K562 (cell line): ENCODE data around the gene NDST3. TPM values are rescaled to one million over a fixed set of nuclear protein-coding genes. Genes with fewer than 3 reads are reported as not detected.
A peak's percentile ranks its signal among the peaks of the same experiment; 100 is the strongest.

ENCODE experiments used
- BRD9 ChIP-seq: fragments of 450-650 bp; IDR thresholded peaks from 2 replicates; pipeline ENCODE4 v1.6.1; 2018; ENCODE audit warnings: low read depth; ENCODE audit not compliant: partially characterized antibody
- COPS2 ChIP-seq: fragments of 450-650 bp; conservative IDR thresholded peaks from 2 replicates; pipeline ENCODE4 v1.6.1; 2016; ENCODE audit warnings: mild to moderate bottlenecking, moderate library complexity
- HSF4 ChIP-seq: fragments of 250-450 bp; sonication (Bioruptor Pico); IDR thresholded peaks from 2 replicates; pipeline ENCODE4 v2.1.2; 2022; ENCODE audit warnings: mild to moderate bottlenecking, moderate library complexity, borderline replicate concordance
- POLR2A ChIP-seq: fragments of 450-650 bp; conservative IDR thresholded peaks from 2 replicates; pipeline ENCODE4 v1.6.1; 2016
- POLR2AphosphoS5 ChIP-seq: IDR thresholded peaks from 2 replicates; pipeline ENCODE4 v1.6.1; 2011; ENCODE audit warnings: mild to moderate bottlenecking, low read depth, low read length, moderate library complexity; ENCODE audit not compliant: control insufficient read depth, insufficient read depth
- RBFOX2 ChIP-seq: fragments of 200-400 bp; formaldehyde crosslinking; IDR thresholded peaks from 2 replicates; pipeline ENCODE4 v1.6.1; 2017; ENCODE audit warnings: low read depth, mild to moderate bottlenecking, low read length, moderate library complexity
- RBM17 ChIP-seq: fragments of 200-400 bp; formaldehyde crosslinking; IDR thresholded peaks from 2 replicates; pipeline ENCODE4 v1.6.1; 2017; ENCODE audit warnings: low read depth, mild to moderate bottlenecking, low read length, borderline replicate concordance
- SIRT6 ChIP-seq: IDR thresholded peaks from one replicate; pipeline ENCODE4 v1.6.1; 2012; ENCODE audit warnings: low read depth, mild to moderate bottlenecking, control low read depth, inconsistent platforms, low read length, moderate library complexity
- SMARCA5 ChIP-seq: fragments of 450-650 bp; IDR thresholded peaks from 2 replicates; pipeline ENCODE4 v1.6.1; 2016
- TCF3 ChIP-seq: sonication (generic); formaldehyde crosslinking; IDR thresholded peaks from 2 replicates; pipeline ENCODE4 v1.4.0; 2020; ENCODE audit warnings: mild to moderate bottlenecking, missing genetic modification reagents
- ZNF12 ChIP-seq: sonication (generic); formaldehyde crosslinking; IDR thresholded peaks from 2 replicates; pipeline ENCODE4 v1.4.0; 2020; ENCODE audit warnings: mild to moderate bottlenecking, missing genetic modification reagents
- ZNF76 ChIP-seq: fragments of 250-450 bp; sonication (Bioruptor Pico); IDR thresholded peaks from 2 replicates; pipeline ENCODE4 v1.4.0; 2020; ENCODE audit warnings: mild to moderate bottlenecking, moderate library complexity, borderline replicate concordance
- polyA plus RNA-seq, 8 experiments: library from polyadenylated mRNA; depleted of rRNA in 4 of 8; stranded (reverse) in 5 of 8; unstranded in 3 of 8; fragments of >200 nt; fragmentation: Nextera tagmentation in 2 of 8; fragmentation: Illumina TruSeq in 1 of 8; extraction: Ambion mirVana in 2 of 8; extraction: Trizol in 1 of 8; gene quantifications; 2 replicates each; pipeline versions ENCODE4 v1.2.1 to v1.2.3, GENCODE V29; 2011 to 2014; ENCODE audit warnings: inconsistent platforms in 1 of 8, missing spikeins in 1 of 8
- total RNA-seq, 7 experiments: library from RNA; depleted of rRNA in 6 of 7; stranded (reverse); fragments of >200 nt in 6 of 7; fragmentation: Illumina TruSeq in 2 of 7; extraction: Trizol in 2 of 7; gene quantifications; 2 replicates each; pipeline versions ENCODE4 v1.2.1 to v1.2.3, GENCODE V29; 2011 to 2021; ENCODE audit warnings: low replicate concordance in 1 of 7
- TF ChIP-seq, protein P1 (sequence below): IDR thresholded peaks from 2 replicates; pipeline ENCODE4 v1.6.1; 2014; ENCODE audit warnings: antibody characterized with exemption

The NDST3 gene
- total and polyA plus RNA-seq, 9 of the 15 experiments (the other 6 are each of a cell fraction or from before 2014, with no cell fraction given), result not detected

DNA sequence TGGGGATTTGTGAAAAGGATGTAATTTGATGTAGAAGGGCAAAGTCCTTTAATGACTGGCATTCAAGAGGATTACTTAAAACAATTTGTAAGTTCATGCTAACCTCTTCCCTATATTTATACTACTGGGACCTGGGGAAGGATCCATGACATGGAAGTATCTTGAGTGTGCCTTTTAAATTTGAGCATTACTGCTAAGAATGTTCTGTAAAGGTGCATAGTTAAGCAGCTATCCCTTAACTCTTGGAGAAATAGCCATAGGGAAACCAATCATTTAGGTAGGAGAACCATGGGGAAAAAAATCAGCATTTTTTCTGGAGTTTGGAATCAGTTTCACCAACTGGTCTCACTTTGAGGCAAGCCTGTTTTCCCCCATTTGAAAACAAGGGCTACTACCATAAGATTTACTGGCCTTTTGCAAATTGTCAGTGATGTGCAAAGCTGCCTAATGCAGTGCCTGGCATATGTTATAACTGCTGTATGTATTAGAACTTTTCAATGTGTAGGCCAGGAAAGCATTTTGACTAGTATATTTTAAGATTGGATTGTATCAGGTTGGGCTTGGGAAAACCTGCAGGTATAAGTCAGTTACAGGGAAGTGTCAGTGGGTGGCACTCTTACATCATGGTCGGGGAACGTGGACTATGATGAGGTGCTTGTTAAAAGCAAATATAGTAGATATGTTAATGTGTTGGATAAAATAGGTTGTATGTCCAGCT lies 246.4 kb downstream of the NDST3 start (continued):
- TF ChIP-seq RBM17 (no peak), TCF3 (CRISPR knock-in tag) (no peak), COPS2 (no peak), POLR2A (peak; percentile 60), RBFOX2 (0 out of 2 replicates have a peak, but pooled peaks have one; percentile 4), SIRT6 (peak; percentile 46), HSF4 (CRISPR knock-in tag) (no peak), ZNF76 (no peak), BRD9 (no peak), ZNF12 (no peak), POLR2AphosphoS5 (peak; percentile 49; the same call in 1 of the 2 replicates), SMARCA5 (no peak)
- TF ChIP-seq, protein P1, sequence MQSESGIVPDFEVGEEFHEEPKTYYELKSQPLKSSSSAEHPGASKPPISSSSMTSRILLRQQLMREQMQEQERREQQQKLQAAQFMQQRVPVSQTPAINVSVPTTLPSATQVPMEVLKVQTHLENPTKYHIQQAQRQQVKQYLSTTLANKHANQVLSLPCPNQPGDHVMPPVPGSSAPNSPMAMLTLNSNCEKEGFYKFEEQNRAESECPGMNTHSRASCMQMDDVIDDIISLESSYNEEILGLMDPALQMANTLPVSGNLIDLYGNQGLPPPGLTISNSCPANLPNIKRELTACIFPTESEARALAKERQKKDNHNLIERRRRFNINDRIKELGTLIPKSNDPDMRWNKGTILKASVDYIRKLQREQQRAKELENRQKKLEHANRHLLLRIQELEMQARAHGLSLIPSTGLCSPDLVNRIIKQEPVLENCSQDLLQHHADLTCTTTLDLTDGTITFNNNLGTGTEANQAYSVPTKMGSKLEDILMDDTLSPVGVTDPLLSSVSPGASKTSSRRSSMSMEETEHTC, result no peak
